ENCODE measurements around the gene BRD4.

BRD4 gene

DNA sequence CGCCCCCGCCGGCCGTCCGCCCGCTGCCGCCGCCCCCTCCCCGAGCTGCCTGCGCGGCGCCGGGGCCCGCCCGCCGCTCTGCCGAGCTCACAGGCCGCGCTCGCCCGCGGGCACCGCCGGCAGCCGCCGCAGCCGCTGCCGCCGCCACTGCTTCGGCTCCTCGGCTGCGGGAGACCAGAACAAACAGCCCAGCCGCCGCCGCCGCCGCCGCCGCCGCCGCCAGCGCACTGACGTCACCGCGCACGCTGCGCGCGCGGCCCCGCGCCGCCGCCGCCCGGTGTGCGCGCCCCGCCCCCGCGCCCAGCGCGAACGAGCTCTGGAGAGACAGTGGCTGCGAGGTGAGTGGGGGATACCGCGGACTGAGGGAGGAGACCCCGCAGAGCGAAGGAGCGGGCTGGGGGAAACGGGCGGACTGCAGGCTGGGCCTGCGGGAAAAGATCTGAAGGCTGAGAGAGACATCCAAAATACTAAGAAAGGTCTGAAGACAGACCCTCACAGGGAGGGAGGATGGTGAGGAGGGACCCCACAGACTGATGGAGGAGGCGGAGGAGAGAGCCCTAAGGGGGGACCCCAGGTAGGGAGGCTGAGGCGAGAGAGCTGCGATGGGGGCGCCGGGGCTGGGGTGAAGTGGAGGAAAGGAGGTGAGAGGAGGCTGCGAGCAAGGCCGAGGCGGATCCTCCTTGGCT, at the start of gene BRD4:
BRD4 (minus strand) TSS at position 229 of the 686 bp plus-strand sequence. CDS start 59,440 bp downstream, outside the sequence.
- peak within 1 kb of the TSS; percentile 90 for H3K4me3 ChIP-seq (ENCODE audit: low read depth, low read length)
- DNase-seq (ENCODE audit: low read depth): no peak

DNA sequence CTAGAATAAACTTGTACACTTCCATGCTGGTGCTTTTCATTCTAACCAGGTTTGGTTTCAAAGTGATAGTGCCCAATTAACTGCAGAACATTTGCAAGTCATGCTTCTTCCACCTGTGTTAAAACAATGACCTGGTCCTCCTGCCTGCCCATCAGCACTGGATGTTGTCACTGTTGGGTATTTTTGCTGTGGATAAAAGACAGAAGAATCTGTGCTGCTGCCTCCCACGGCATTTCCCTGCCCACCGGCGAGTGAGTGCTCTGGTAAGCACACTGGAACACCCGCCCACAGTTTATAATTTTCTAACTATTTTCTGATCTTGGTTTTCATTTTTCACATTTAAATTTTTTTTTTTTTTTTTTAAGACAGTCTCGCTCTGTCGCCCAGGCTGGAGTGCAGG, 49.5 kb upstream of the BRD4 start:
- H3K4me3 ChIP-seq (ENCODE audit: low read depth, low read length): no peak overlapping the region
- DNase-seq (ENCODE audit: low read depth): no peak

DNA sequence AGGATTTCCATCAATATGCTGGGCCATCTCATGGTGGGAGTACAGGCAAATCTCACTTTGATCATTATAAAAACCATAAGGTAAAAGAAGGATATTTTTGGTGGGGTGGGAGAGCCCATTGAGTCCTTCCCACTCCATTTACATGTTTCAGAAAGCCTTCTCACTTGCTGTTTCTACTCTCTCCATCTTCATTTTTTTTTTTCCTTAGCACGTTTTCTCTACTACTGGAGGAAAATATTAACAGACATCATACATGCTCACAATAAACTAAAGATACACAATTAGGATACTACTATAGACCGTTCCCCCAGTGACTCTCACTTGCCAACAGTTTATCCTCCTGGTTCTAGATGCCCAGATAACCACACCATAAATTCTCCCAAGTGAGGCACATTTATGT, 49.1 kb upstream of the BRD4 start:
- no peak for DNase-seq (ENCODE audit: low read depth)
- no peak overlapping the region for H3K4me3 ChIP-seq (ENCODE audit: low read depth, low read length)

DNA sequence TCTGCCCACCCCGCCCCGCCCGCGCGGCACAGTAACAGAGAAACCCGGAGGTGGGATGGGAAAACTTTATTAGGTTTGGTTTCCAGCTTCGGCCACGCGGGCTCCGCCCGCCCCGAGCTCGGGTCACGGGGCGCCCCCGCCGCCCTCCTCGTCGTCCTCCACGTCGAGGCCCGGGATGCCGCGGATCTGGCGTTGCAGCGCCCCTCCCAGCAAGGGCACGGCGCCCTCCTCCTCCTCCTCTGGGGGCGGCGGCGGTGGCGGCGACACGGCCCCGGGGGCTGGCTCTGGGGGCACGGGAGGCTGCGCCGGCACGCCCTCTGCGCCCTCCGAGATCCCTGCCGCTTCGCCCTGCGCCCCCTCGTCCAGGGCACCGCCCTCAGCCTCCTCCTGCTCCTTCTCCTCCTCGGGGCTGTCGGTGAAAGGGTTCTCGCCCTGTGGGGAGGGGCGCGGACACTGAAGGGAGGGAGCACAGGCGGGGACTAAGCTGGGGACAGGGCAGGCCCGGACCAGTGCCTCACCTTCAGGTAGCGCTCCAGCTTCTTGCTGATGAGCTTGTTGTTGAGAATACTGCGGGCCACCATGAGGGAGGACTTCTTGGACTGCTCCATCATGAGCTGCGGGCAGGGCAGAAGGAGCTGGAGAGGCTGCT, 47.8 kb upstream of the BRD4 start:
- no peak for DNase-seq (ENCODE audit: low read depth)
- H3K4me3 ChIP-seq (ENCODE audit: low read depth, low read length): peak overlapping the region; percentile 60

DNA sequence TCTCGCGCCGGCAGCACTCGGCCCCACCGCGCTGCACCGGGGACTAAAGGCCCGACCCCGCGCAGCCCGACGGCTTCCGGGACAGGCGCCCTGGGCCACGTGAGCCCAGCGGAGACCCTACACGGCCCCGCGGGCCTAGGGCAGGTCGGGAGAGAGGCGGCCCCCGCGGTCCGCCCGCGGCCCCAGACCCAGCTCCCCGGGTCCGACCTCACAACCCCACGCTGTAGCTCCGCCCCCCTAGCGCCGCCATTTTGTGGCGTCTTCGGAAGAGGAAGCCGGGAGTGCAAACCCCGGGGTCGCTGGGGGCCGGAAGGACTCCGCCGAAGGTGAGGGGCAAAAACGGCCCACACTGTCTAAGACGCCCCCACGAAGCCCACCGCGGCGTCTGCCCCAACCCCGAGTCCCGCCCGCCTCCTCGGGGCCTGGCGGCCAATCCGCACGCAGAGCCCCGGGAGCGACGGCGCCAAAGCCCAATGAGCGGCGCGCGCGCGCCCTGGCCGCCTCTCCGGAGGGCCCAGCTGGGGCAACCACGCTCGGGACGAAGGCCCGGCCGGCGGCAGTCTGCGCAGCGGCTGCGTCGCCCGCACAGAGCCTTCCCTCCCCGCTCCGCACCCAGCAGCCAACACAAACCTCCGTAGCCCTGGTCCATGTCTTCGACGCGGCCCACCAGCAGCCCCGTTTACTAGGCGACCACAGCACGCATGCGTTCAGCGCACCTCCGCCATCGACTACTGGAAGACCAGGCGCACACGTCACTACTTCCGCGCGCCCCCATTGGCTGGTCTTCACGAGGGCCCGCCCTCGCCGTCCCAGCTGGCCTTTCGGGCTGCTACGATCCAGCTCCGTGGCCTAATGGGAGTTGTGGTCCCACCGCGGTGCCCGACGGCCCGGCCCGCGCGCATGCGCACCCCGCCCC, 47.0 kb upstream of the BRD4 start, which contains the start of gene AKAP8:
AKAP8 (minus strand) TSS at position 705 of the 916 bp plus-strand sequence; CDS start at position 649, 56 bp downstream.
- H3K4me3 ChIP-seq (ENCODE audit: low read depth, low read length): peak within 1 kb of the TSS; percentile 98

DNA sequence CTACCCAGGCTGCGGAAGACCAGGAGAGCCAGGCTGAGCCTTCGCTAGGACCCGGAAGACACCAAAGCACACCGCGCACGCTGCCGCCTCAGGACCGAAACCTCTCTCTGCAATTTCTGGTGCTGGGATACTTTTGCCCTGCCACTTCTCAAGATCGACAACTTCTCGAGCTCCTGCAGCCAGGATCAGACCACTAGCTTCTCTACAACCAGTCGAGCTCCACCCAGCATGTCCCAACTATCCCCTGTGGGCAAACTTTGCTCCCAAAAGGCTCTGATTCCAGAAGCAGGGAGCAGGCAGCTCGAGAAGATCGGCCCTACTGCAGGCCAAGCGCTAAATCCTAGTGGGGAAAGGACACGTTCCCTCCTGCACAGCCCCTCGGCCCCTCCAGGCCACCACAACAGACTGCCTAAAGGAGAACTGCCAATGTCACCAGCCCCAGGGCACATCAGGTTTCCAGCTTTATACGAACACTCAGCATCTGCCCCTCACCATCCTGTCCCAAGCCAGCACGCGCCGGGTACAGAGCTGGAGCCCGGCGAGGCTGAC, 46.3 kb upstream of the BRD4 start:
- no peak for DNase-seq (ENCODE audit: low read depth)
- peak overlapping the region; percentile 98 for H3K4me3 ChIP-seq (ENCODE audit: low read depth, low read length)

More for the DNA sequence above, 47.0 kb upstream of the BRD4 start, which contains the start of gene AKAP8:
- DNase-seq (ENCODE audit: low read depth): peak; percentile 96

DNA sequence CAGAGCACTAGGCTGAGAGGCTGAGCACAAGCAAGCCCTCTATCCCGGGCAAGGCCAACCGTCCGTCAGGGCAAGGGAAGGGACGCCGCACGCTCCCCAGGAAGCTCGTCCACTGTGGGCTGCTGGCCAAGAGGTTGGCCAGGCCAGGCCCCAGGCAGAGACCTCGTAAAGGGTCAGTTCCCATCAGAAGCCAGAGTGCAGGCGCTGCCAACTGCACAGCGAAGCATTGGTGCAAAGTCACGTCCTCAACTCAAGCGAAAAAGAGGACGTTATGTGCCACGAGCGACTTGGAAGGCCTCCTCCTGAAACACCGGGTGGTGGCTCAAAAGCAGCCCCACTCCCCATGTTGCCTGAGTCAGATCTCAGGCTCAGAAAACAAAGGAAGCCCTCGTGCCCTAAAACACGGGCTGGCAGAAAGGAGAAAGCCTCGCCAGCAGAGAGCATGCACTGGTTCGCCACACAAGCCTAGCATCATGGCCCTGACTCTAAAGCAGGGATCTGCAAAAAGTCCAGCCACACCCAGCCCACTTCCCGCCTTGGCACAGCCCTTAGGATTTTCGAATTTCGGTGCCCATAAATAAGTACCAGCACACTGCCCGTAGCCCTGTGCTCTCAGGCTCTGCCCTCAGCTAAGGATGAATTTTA, 42.6 kb upstream of the BRD4 start:
- H3K4me3 ChIP-seq (ENCODE audit: low read depth, low read length): no peak overlapping the region

DNA sequence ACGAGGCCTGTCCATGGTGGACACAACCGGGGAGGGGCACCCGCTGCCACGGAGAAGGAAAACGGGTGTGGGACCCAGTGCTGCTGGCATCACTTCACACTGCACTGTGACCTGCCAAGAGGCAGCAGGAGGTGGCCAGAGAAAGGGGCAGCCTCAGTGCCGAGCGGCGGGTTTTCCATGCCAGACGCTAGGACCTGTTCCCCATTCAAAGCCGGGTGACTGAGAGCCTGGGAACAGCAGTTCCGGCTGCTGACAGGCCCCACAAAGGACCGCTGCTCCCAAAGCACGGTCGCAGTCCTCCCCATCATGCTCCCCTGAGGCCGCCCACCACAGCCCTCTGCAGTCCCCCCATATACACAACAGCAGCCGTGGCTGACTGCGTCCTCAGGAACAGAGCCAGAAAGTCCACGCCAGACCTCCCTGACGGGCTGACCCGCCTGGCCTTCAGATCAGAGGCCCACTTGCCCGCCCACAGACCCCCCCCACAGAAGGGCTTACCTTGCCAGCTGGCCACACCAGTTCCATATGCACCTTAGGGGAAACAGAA, 41.8 kb upstream of the BRD4 start:
- H3K4me3 ChIP-seq (ENCODE audit: low read depth, low read length): no peak overlapping the region
- DNase-seq (ENCODE audit: low read depth): no peak

More for the DNA sequence above, 42.6 kb upstream of the BRD4 start:
- DNase-seq (ENCODE audit: low read depth): no peak

DNA sequence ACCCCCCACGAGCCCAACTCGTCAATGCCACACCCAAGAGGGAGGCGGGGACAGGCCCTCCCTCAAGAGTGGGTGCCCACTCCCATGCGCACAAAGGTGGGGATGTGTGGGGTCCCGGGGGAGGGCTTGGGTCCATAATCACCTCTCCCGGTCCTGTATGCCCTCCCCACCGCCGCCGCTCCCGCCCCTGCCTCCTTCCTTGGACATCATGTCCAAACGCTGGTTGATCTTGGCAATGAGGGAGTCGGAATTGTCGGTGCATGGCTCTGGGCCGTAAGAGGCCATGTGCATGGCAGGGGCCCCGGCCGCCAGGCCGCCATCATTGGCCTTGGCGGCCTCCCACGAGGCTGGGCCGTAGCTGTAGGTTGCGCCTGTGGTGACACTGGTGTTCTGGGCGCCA, 41.3 kb upstream of the BRD4 start:
- DNase-seq (ENCODE audit: low read depth): no peak

DNA sequence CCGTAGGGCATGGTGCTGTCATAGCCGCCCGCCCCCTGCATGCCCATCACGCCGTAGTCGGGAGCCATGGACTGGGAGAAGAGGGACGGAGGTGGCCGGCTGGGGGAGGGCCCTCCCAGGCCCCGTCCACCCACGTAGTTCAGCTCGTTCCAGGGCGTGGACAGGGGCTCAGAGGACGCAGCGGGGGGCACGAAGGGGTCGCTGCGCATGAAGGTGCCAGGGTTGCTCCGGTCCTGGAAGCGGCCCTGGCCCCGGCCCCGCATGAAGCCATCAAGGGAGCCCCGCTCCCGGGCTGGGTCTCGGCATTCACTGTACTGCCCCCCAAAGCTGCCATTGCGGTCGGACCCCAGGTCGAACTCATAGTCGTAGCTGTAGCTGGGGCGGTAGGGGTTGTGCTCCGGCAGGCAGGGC, 40.6 kb upstream of the BRD4 start:
- DNase-seq (ENCODE audit: low read depth): no peak
- no peak overlapping the region for H3K4me3 ChIP-seq (ENCODE audit: low read depth, low read length)

More for the DNA sequence above, 41.3 kb upstream of the BRD4 start:
- H3K4me3 ChIP-seq (ENCODE audit: low read depth, low read length): no peak overlapping the region

DNA sequence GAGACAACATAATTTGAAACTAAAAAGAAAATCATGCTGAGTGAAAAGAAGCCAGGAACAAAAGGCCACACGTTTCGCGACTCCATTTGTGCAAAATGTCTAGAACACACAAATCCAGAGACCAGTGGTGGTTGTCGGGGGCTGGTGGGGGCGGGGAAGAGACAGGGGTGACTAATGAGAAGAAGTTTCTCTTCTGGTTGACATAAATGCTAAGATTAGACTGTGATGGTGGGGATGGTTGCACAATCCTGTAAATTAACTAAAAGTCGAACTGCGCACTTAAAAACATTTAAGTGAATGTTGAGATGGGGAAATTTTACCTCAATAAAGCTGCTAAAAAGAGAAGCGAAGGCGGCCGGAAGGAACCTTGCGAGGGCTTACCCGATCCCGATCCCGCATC, 40.1 kb upstream of the BRD4 start:
- H3K4me3 ChIP-seq (ENCODE audit: low read depth, low read length): no peak overlapping the region
- DNase-seq (ENCODE audit: low read depth): no peak

DNA sequence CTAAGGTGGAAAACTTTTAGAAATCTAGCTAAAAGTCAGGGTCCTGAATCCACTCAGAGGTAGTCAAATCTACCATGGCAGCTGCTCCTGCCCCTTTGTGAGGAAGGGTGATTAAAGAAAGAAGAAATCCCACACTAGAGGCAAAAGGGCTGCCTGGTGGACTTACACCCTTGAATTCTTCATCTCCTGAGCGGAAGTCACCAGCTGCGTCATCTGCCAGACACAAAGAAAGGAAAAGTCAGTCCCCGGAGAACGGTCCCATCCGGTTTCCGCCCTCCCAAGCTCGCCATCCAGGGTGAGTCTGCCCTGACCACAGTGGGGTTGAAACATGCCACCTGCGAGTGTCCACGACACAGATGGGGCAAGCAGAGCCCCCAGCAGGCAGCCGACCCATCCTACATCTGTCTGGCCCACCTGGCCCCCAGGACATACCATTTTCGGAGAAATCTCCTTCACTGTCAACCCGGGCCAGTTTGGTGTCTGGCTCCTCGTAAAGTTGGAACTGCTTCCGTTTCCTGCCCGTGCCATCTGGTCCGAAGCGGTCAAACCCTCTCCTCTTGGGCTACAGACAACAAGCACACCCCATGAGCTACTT, 39.5 kb upstream of the BRD4 start:
- DNase-seq (ENCODE audit: low read depth): no peak

DNA sequence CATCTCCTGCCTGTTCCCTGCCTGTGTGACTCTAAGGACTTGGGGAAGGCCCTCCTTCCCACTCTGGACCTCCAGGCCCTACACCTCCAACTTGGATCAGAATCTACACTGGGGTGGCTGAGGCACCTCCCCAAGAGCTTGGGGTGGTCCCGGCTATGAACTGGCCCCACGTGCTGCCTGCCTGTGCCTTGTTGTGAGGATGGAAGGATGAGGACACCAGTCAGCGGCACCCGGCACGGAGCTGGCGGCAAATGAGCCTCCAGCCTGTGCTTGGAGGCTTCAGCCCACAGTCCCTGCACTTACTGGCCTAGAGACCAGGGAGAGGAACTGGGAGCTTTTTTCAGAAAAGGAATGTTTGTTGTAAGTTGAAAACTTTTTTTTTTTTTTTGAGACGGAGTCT, 38.8 kb upstream of the BRD4 start:
- H3K4me3 ChIP-seq (ENCODE audit: low read depth, low read length): no peak overlapping the region
- no peak for DNase-seq (ENCODE audit: low read depth)

More for the DNA sequence above, 39.5 kb upstream of the BRD4 start:
- H3K4me3 ChIP-seq (ENCODE audit: low read depth, low read length): no peak overlapping the region

DNA sequence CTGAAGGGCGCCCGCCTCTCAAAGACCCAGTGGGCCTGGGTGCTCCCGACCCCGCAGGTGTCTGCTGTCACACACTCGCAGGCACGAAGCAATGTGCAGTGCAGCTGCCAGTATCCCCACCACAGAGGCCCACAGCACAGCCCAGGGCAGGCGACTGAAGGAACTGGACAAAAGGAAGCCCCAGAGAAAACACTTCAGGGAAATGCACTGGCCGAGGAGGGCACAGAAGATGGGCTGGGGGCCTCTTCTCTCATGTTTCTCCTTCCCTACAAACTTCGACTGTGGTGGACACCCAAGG, 37.2 kb upstream of the BRD4 start:
- no peak overlapping the region for H3K4me3 ChIP-seq (ENCODE audit: low read depth, low read length)
- no peak for DNase-seq (ENCODE audit: low read depth)

DNA sequence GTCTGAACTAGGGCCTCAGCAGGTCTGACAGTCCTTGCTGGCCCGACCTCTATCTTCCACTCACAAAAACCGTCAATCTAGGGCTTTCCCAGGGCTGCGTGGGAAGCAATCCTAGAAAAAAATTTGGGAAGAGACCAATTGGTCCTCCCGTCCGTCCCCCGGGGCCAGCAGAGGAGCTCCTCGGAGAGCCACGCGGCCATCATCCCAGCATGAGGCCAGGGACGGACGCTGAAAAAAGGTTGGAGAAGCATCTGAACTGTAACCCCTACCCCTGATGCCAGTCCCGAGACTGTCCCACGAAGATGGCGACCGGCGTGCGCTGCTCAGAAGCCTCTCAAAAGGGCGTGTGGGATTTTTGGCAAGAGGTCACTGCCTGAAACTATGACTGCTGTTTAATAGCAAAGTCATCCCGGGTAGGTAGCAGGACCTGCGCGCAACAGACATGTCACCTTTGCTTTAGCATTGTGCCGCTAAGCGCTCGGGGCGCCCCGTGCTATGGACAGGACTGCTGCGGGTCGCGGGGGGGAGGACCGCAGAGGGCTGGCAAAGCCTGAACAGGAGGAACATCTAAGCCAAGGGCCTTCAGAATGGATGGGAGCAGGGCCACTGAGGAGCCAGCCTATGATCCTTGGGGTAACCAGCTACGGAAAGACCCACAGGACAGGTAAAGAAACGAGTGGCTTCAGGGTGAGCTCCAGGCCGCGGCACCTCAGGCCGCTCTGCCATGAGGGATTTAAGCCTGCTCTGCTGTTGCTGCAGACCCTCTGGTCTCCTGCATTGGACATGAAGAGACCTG, 36.7 kb upstream of the BRD4 start:
- no peak for DNase-seq (ENCODE audit: low read depth)
- H3K4me3 ChIP-seq (ENCODE audit: low read depth, low read length): no peak overlapping the region

DNA sequence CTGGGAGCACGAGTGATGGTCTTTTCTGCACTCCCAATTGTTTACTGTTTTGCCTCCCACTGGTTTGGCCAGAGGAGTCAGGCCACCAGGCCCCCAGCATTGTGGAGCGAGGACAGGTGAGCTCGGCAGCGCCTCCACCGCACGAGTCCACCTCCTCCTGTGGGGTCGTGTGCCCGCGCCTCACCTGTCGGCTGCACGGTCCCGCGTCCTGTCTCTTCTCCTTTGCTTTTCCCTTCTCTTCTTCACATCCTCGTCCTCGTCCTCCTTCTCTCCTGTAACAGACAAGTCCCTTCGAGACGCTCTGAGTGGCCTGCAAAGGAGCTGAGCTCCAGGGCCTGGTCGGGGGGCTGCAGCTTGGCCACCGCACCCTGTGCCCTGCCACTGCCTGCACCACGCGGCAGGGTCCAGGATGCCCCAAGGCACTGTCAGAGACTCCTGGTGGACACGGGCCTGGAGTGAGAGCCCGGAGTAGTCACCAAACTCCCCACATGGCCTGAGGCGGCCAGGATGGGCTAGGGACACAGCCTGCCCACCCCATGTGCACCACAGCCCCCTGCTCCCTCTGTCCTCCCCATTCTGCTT, 35.8 kb upstream of the BRD4 start:
- H3K4me3 ChIP-seq (ENCODE audit: low read depth, low read length): no peak overlapping the region
- DNase-seq (ENCODE audit: low read depth): no peak

DNA sequence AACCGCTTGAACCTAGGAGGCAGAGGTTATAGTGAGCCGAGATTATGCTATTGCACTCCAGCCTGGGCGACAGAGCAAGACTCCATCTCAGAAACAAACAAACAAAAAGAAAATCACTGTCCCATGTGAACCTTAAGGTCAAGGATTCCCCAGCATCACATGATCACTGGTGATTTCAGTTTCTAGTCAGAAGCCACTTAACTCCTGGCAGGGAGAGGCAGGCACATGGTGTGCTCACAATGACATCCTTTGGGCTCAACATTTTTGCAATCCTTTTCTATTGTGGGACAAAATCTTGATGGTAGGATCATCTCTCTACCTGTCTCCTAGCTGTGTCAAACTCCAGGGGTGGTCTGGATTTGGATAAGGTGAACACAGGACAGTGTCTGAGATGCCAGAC, 35.1 kb upstream of the BRD4 start:
- no peak for DNase-seq (ENCODE audit: low read depth)

DNA sequence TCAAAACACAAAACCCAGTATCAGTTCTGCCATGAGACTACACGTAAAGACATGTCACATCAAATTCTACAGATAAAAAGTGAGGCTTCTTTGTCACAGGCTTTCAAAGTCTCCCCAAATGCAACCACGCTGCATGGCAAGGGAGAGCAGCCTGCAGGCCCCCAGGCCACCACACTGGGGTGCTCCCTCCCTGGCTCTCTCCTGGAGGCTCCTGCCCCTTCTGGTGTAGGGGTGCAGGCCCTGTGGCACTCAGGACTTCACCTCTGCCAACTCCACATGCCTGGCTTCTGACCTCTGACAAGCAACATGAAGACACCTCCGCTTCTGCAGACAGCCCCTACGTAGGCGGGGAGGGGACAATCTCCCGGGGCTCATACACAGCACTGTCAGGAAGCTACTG, 32.9 kb upstream of the BRD4 start:
- DNase-seq (ENCODE audit: low read depth): no peak
- H3K4me3 ChIP-seq (ENCODE audit: low read depth, low read length): no peak overlapping the region

More for the DNA sequence above, 35.1 kb upstream of the BRD4 start:
- H3K4me3 ChIP-seq (ENCODE audit: low read depth, low read length): no peak overlapping the region

Data from skeletal muscle cell (primary cell).